ENCODE results near the gene TP73.

TP73 gene

GRCh38 chr1:3689138-3689750, 36.9 kb downstream of the TP73 start:
- DNase-seq (ENCODE audit: low spot score) = no peak

GRCh38 chr1:3690282-3691065, 38.2 kb downstream of the TP73 start:
- no peak for DNase-seq (ENCODE audit: low spot score)

- DNase-seq (ENCODE audit: low spot score) = no peak
Measured at GRCh38 chr1:3691421-3692204, 39.3 kb downstream of the TP73 start.

GRCh38 chr1:3692598-3692997, 40.3 kb downstream of the TP73 start:
- DNase-seq (ENCODE audit: low spot score) = no peak

GRCh38 chr1:3693321-3693720, 41.0 kb downstream of the TP73 start:
- no peak for DNase-seq (ENCODE audit: low spot score)

- no peak for DNase-seq (ENCODE audit: low spot score)
Measured at GRCh38 chr1:3695326-3696217, 43.3 kb downstream of the TP73 start.

GRCh38 chr1:3696689-3697088, 44.4 kb downstream of the TP73 start:
- no peak for DNase-seq (ENCODE audit: low spot score)

- DNase-seq (ENCODE audit: low spot score) = no peak
Measured at GRCh38 chr1:3697104-3697503, 44.8 kb downstream of the TP73 start.

GRCh38 chr1:3697810-3698209, 45.5 kb downstream of the TP73 start:
- DNase-seq (ENCODE audit: low spot score) = no peak

GRCh38 chr1:3698660-3699408, 46.5 kb downstream of the TP73 start:
- no peak for DNase-seq (ENCODE audit: low spot score)

- DNase-seq (ENCODE audit: low spot score) = no peak
Measured at GRCh38 chr1:3699596-3699995, 47.3 kb downstream of the TP73 start.

GRCh38 chr1:3700631-3701030, 48.3 kb downstream of the TP73 start:
- DNase-seq (ENCODE audit: low spot score) = no peak

GRCh38 chr1:3702528-3702927, 50.2 kb downstream of the TP73 start:
- no peak for DNase-seq (ENCODE audit: low spot score)

- DNase-seq (ENCODE audit: low spot score) = no peak
Measured at GRCh38 chr1:3702990-3703728, 50.8 kb downstream of the TP73 start.

GRCh38 chr1:3703786-3704371, 51.6 kb downstream of the TP73 start:
- DNase-seq (ENCODE audit: low spot score) = no peak

- DNase-seq (ENCODE audit: low spot score) = no peak
Measured at GRCh38 chr1:3705341-3705950, 53.1 kb downstream of the TP73 start.

- no peak for DNase-seq (ENCODE audit: low spot score)
Measured at GRCh38 chr1:3706651-3707297, 54.5 kb downstream of the TP73 start.

GRCh38 chr1:3707298-3707938, 55.1 kb downstream of the TP73 start:
- no peak for DNase-seq (ENCODE audit: low spot score)

- no peak for DNase-seq (ENCODE audit: low spot score)
Measured at GRCh38 chr1:3707939-3708328, 55.6 kb downstream of the TP73 start.

Measured in CD4-positive, alpha-beta T cell treated with Interleukin-15 for 4 hours (primary cell).